NB4 (cell line): ENCODE measurements around the gene SEMA5A.

Source experiments
- DNase-seq: peaks from one replicate; pipeline ENCODE4 v3.0.0; 2010; ENCODE audit warnings: low read depth
- H3K4me3 ChIP-seq: one replicate; pipeline ENCODE4 v1.5.1; 2011; ENCODE audit warnings: mild to moderate bottlenecking, low read depth, low read length, moderate library complexity
- CTCF ChIP-seq: IDR thresholded peaks from one replicate; pipeline ENCODE4 v1.5.1; 2012; ENCODE audit warnings: low read depth, low read length
- MAX ChIP-seq: IDR thresholded peaks from 2 replicates; pipeline ENCODE4 v1.6.1; 2011; ENCODE audit warnings: low read depth, low read length
- MYC ChIP-seq: IDR thresholded peaks from 2 replicates; pipeline ENCODE4 v1.6.1; 2011; ENCODE audit warnings: low read depth, low read length
- POLR2A ChIP-seq: IDR thresholded peaks from 2 replicates; pipeline ENCODE4 v1.6.1; 2011; ENCODE audit warnings: mild to moderate bottlenecking; ENCODE audit not compliant: insufficient read length; ENCODE audit errors: extremely low read depth

SEMA5A gene

DNA sequence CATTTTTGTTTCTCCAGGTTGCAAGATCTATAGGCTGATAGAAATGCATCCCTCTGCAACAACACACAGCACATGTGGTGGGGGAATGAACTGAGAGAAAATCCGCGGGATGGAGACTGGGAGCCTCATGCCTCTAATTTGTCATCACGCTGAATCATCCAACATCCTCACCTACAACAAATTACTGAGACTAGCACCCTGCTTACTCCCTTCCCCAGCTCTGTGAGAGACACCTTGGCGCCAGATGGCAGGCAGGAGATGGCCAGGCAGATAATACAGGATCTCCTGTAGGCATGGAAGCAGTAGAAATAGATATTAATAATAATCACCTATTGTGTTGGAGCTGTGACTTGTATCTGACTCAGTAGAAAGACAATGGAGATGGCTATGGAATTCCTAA, 276.9 kb downstream of the SEMA5A start:
- TF ChIP-seq MYC: no peak
- TF ChIP-seq CTCF: no peak
- TF ChIP-seq POLR2A: no peak
- TF ChIP-seq MAX: no peak
- no peak overlapping the region for H3K4me3 ChIP-seq
- DNase-seq: no peak

GRCh38 chr5:9268226-9268625, 277.6 kb downstream of the SEMA5A start:
- DNase-seq: no peak
- TF ChIP-seq POLR2A (no peak), MYC (no peak), MAX (no peak), CTCF (no peak)

GRCh38 chr5:9265441-9266287, 280.2 kb downstream of the SEMA5A start:
- no peak for DNase-seq
- no peak overlapping the region for H3K4me3 ChIP-seq
- TF ChIP-seq MYC (no peak), CTCF (no peak), POLR2A (no peak), MAX (no peak)

More at GRCh38 chr5:9268226-9268625, 277.6 kb downstream of the SEMA5A start:
- no peak overlapping the region for H3K4me3 ChIP-seq

GRCh38 chr5:9264301-9264700, 281.6 kb downstream of the SEMA5A start:
- no peak overlapping the region for H3K4me3 ChIP-seq
- TF ChIP-seq MAX (no peak), MYC (no peak)
- DNase-seq: no peak

- DNase-seq: no peak
- TF ChIP-seq MYC (no peak), MAX (no peak), POLR2A (no peak)
- H3K4me3 ChIP-seq: no peak overlapping the region
Observed at GRCh38 chr5:9263656-9264055, 282.2 kb downstream of the SEMA5A start.

DNA sequence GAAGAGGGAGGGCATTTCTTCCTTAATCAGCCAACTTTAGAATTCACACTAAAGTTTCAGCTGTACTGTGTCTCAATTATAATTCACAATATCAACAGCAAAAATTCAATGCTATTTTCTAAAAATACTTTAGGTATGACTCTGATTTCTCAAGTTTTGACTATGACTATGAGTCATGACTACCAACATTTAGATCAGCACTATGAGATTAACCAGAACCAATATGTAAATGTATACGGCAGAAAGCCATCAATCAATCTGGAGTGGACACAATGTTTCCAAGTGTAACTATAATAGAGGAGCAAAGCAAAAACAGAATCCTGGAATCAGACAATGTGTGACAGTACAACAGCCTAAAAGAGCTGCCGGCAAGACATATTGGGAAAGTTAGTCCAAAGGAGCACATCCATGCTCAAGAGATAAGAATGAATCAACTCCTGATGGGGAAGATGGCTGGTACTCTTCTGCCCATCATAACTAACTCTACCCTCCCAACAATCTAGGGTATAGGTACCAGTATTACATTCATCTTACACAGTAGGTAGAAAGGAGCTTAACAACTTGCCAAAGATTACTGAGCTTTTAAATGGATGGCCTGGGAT, 294.4 kb downstream of the SEMA5A start:
- no peak for DNase-seq
- no peak overlapping the region for H3K4me3 ChIP-seq
- TF ChIP-seq MYC (no peak), POLR2A (no peak), CTCF (no peak), MAX (no peak)
